ENCODE data around the gene KRT74.

The KRT74 gene

DNA sequence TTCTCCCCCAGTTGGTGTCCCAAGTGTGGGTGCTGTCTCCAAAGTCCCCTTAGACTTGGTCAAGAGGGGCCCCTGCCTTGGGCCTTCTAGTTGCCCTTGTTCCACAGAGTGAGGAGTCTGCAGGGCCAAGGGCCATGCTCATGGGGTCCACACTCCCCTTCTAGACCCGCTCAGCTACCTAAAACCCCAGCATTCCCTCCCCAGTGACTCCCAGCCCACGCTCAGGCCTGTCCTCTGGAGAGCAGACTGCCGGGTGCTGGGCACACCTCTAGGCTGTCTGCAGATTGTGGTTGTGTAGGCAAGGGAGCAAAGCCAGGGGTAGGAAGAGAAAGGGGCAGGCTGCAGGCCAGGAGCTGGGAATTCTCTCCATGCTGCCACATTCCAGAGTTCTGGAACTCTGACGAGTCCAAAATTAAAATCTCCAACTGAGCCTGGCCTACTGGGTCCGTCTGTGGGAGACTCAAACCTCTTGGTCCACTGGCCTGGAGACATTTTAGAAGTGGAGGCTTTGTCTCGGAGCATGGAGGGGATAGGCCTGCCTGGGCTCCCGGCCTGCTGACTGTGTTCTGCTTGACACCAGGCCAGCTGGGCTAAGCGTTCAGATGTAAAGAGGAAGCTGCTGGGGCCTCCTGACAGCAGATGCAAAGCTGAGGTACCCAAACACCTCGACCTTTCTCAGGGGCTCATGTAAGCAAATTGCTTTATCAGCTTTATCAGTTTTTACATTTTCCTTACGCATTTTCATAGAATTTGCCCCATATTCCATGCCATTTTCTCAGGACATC, 39.8 kb downstream of the KRT74 start:
- DNase-seq = no peak

- DNase-seq = no peak
Measured at GRCh38 chr12:52532636-52533035, 41.0 kb downstream of the KRT74 start.

GRCh38 chr12:52531566-52532300, 41.9 kb downstream of the KRT74 start:
- no peak for DNase-seq

DNA sequence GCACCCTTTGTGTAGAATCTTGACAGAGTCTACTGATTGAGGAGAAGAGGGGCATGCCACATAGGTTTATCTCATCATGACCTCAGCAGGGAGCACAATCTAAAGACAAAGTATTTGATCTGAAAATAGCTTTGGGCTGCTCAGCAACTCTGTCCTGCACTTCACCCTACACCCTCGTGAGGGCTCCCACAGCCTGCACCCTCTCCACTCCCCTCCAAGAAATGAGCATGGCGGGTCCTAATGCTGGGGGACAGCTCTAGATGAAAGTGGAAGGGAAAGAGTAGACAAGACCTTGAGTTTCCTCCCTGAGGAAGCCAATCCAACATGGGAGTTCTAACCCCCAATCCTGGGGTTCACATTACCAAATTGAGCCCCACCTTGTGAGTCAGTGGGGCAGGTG, 42.7 kb downstream of the KRT74 start:
- no peak for DNase-seq

GRCh38 chr12:52530366-52530765, 43.3 kb downstream of the KRT74 start:
- no peak for DNase-seq

DNA sequence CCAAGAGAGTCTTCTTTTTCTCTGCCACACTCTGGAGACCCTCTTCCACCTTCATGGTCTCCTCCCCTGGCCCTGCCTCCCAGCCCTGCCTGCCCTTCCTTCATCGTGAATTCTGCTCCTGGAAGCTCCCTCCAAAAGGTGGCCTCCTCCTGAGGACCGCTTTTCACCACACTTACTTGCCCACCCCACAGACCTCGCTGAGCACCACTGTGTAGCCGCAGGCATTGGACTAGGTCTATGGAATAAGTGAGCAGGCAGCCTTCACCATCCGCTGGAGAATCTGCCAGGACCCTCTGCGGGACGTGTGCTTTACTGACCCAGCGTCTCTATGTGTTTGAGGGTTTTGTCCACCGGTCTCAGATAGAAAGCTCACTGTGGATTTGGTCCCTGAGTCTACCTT, 43.8 kb downstream of the KRT74 start:
- no peak for DNase-seq

GRCh38 chr12:52529417-52529816, 44.2 kb downstream of the KRT74 start:
- no peak for DNase-seq

- DNase-seq = no peak
Measured at GRCh38 chr12:52528641-52529143, 45.0 kb downstream of the KRT74 start.

DNA sequence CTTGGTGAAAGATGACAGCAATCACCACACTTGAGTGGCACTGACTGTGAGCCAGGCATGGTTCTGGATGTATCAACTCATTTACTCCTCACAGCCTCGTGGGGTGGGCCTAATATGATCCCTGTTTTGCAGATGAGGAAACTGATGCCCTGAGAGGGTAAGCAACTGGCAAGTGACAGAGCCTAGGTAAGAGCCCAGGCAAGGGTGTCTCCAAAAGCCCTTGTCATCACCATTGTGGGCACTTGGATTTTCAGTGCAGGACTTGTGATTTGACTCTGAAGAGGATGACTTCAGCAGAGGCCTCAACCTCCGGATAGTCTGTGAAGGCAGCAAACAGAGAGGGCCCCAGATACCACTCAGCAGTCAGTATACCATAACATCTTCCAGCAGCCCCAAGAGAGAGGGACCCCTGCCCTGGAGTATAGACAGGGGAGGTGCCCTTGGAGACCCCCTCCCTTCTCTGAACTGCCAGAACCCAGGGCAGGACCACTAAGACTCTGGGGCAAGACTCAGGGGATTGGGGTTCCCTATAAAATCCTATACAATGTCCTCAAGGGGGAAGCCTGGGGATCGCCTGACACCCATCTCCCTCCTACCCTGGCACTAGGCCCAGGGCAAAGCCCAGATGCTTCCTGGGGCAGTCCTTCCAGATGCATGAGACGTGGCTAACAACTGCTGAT, 46.4 kb downstream of the KRT74 start:
- no peak for DNase-seq

DNA sequence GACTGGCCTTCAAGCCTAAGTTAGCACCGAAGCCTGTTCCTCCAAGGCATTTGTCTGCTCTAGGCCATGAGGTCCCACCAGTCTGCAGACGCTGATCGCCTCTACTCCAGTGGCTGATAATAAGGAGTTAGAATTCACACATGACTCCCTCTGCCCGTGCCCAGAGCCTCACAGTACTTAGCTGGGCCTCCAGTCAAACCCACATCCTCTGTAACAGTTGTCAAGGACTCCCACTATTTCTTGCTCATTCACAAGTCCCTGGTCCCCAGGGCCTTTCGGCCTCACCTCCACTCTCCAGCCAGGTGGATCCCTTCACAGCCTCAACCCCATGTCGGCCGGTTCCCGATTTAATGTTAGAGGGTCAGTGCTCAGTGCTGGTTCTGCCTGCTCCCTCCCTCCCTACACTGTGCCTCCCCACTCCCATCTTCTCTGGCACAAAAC, 47.1 kb downstream of the KRT74 start:
- no peak for DNase-seq

DNA sequence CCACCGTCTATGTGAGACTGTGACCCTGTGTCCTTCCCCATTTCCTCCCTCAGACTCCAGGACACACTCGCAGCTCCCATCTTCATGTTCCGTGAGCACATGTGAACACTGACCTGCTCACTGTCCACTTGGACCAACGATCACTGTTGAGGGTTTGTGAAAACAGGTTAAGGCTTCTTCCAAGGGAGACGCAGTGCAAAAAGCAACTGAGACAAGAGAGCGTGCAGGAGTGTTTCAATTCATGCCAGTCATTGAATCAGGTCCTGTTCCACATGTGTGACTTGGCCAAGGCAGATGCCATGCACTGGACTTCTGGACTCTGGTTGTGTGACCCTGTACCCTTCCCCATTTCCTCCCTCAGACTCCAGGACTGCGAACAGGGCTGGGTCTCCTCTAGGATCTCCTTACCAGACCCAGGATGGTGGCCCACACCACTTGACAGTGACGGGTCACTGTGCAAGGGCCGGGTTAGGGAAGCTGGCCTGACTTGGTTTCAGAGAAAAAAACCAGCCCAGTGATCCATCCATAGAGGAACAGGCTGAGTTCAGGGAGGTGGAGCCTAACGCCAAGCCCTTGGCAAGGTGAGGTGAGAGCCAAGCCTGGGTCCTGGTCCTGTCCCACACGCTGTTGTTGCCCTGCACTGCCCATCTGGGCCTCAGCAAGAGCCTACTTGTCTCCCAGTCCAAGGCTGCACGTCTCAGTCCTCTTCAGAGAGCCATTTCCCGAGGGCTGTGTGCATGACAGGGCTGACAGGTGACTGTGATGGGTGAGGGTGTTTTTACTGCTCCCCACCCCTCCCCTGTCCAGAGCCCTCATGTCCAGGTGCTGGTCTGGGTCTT, 47.8 kb downstream of the KRT74 start:
- no peak for DNase-seq

- DNase-seq = no peak
Measured at GRCh38 chr12:52524898-52525591, 48.6 kb downstream of the KRT74 start.

- DNase-seq = no peak
Measured at GRCh38 chr12:52524241-52524897, 49.3 kb downstream of the KRT74 start.

DNA sequence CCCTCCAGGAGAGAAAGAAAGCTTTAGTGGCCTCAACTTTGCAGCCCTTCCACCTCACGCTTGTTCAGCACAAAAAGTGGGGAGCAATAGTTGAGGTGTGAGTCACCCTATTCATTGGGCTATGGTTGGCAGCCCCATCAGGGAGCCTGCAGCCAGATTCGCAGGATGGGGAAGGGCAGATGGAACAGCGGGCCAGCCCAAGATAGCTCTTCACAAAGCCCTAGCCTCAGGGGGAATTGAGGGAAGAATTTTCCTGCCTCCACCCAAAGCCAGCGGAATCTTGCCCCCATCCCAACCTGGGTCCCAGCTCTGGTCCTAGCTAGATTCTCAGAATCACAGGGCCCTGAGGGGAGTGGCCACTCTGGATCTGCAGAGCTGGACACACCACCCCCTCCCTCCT, 49.8 kb downstream of the KRT74 start:
- DNase-seq = no peak

GRCh38 chr12:52522346-52523011, 51.2 kb downstream of the KRT74 start:
- DNase-seq = no peak

GRCh38 chr12:52521568-52522266, 51.9 kb downstream of the KRT74 start:
- no peak for DNase-seq

- DNase-seq = no peak
Measured at GRCh38 chr12:52521175-52521567, 52.5 kb downstream of the KRT74 start.

DNA sequence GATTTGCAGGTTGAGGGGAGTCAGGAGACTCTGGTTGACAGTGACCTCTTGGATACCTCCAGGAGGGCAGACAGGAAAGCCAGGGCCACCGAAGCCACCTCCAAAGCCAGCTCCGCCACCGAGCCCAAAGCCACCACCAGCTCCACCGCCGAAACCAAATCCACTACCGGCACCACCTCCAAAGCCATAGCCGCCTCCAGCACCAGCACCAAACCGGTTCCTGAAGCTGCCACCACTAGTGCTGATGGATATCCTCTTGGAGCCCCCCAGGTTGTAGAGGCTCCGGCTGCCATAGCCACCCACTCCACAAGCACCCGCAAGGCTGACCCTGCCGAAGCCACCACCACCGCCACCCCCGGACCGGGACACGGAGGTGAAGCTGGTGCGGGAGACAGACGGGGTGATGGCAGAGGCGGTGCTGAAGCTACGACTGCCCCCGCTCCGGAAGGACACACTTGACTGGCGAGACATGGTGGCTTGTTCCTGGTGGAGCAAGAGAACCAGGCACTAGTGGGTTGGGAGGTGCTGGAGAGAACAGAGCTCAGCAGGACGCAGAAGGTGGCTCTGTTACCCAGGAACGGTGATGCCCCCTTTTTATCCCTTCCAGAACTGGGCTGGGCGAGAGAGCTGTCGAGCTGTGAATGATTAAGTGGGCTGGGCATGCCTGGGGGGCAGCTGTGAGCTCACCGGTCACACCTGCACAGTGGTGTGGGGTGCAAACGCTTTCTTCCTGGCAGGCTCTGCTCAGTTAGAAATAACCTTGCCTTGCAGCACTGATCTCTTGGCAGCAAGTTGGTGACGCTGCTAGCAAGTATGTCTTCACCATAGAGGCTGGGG, 53.6 kb downstream of the KRT74 start, which contains the start of gene KRT5:
KRT5 (minus strand) TSS at position 569 of the 837 bp plus-strand sequence; CDS start at position 471, 98 bp downstream.
- DNase-seq = no peak

DNA sequence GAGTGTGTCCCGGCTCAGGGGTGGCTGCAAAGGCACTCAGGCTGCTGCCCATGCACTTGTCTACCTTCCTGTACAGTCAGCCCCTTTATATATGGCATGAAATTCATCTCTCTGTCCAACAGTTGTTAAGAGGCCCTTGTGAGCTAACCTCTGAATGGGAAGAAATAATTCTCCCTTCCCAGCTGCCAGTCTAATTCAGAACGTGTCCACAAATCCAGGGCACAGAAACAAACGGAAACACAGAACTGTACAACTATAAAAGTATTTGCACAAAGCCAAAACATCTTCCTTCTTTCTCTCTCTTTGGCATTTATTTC, 54.3 kb downstream of the KRT74 start:
- no peak for DNase-seq
